NCI-H510A treated with DMSO at 0.1 percent for 48 hours (cell line): Measurements from ENCODE around the gene FHOD3.
"Not testable (repeated sequence)": the region's sequence is repeated elsewhere in the genome, so short reads cannot be mapped to it uniquely, and the experiment has no call there.

Experiments used
- DNase-seq: peaks from one replicate; lab custom pipeline; 2025; lab: John Stamatoyannopoulos, UW

FHOD3 gene

DNA sequence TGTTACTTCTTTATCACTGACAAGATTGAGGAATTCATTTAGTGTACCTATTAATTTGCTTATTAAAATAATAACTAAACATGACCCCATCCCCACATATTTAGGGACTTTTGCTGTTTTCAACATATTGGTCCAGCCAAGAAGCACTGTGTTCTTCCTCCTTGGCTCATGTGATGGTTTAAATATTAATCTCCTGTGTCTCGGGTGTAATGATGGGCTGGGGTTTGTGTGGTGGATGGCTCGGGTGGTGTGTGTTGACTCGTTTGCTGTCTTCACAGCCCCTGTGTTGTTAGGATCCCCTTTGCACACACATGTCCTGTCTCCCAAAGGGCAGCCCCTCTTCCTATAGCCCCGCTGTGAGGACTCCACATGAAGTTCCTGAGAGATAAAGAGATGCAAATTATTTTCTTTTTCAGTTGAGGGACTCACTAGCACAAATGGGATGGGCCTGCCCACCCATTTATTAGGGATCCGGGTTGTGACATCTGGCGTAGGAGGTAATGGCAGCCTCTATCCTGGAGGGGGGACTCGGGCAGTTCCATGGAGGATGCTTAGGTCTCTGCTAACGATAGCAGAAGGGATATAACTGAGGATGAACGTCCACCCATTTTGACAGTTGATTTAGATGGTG lies 53.4 kb downstream of the FHOD3 start:
- no peak for DNase-seq

DNA sequence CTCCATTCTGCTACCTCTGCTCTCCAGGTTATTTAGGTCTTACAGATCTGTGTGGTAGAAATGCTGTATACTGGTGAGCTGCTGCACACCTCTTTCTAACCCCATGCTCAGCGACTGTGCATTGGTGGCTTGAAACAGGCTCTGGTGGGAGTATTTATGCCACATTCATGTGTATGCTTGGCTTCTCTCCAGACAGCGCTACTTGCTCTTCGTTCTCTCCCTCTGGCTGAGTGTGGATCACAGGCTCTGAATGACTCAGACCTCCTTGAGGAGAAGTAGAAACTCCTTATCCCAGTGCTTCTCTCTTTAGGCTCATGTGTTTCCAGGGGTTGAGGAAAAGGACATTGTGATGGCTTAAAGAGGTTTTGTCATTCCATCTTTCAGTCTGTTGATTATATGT lies 54.9 kb downstream of the FHOD3 start:
- DNase-seq: no peak

DNA sequence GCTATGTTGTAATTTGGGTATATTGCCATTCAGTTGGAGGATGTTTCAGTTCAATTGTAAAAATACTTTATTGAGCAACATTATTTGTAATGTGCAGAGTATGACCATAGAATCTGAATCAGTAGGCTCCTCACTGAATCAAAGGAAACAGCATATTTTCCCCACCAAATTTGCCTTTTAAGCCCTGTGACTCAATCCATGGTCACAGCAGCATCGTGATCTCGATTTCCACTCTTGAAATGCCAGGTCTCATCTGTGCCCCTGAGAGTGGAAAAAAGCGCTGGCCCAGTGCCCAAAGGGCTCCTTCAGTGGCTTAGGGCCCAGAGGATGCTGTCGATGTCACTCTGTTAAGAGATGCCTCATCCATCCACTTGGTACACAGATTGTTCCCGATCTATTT lies 57.5 kb downstream of the FHOD3 start:
- DNase-seq: no peak

DNA sequence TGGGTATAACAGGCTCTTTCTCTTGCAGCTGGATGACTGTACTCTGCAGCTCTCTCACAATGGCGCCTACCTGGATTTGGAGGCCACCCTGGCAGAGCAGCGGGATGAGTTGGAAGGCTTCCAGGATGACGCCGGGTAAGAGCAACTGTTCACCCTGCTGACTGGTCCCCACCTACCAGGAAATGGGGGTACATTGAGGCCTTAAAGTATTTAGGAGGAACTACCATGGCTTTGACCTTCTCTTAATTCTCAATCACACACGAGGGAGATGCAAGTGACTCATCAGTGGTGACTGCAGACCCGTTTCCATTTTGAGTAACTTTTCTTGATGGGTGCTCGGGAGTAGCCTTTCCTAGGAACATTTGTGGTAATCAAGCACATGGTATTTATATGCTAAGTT lies 58.0 kb downstream of the FHOD3 start:
- no peak for DNase-seq

DNA sequence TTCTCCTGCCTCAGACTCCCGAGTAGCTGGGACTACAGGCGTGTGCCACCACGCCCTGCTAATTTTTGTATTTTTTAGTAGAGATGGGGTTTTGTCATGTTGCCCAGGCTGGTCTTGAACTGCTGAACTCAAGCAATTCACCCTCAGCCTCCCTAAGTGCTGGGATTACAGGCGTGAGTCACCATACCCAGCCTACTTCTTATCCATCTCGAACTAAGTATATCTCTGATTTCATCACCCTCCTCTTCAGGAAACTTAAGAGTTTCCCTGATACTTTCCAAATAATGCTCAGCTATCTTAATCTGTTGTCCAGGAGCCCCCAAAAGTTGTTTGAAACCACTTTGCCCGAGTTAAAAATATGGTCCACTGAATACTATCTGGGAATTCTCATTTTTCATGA lies 59.2 kb downstream of the FHOD3 start:
- DNase-seq: not testable (repeated sequence)

DNA sequence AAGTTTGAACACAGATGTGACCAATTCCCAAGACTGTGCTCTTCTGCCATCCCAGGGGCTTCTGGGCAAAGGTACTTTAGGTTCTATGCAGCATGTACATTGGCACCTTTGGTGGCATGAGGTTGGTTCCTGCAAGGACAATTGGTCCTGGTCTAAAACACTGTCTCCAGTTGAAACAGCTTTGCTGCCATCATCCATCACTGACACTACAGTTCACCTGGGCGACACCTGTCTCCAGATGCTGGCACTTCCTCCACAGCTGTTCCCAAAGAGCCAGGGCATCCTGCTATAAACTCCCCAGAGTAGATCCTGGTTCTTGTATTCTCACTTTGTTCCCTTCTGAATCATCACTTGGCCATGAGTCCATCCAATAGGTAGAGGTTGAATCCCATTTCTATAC lies 60.6 kb downstream of the FHOD3 start:
- no peak for DNase-seq

DNA sequence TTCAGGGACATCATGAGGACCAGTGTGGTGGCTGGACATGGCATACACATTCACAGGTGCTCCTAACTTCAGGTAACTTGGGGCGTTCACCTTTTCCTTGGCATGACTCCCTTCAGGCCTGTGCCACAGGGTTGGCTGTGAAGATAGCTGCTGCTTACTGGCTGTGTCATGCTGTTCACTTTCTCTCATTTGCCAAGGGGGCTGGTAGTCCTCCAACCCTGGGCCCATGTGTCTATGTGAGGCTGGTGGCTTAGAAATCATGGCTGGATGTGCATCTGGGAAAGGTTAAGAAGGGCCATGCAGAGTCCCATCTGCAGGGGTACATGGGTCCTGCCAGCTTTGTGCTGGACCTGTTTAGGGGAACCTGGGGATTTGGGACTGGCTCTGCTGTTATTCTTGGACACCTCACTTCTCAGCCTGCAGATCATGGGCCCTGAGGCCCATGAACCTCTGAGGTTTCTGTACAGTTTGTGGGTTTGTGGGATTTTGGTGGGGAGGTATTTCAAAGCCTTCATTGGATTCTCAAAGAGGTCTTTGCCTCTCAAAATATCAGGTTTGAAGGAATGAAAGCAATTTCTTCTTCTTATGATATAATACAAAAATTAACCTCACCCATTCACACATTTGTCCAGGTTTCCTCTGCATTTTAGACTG lies 62.9 kb downstream of the FHOD3 start:
- DNase-seq: no peak

DNA sequence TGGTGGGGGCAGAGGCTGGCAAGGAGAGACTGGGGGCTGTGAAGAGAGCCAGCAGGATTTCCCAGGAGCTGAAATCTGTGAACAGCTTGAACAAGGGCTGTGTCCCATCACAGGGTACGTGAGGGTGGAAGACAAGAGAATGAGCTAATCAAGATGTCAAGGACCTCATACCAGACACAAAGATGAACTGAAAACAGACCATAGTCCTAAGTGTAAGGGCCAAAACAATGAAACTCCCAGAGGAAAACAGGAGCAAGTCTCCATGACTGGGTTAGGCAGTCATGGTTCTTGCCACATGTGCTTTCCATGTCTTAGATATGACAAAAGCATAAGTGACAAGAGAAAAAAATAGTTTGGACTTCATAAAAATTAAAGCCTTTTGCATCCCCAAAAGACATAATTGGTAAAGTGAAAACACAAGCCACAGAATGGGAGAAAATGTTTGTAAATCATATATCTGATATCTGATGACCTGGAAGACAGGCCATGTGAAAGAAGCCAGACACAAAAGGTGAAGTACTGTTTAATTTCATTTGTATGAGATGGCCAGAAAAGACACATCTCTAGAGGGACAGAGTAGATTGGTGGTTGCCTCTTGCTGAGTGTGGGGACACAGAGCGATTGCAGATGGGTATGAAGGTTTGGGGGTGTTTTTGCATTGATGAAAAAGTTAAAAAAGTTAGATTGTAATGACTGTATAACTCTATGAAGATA lies 67.6 kb downstream of the FHOD3 start:
- no peak for DNase-seq

DNA sequence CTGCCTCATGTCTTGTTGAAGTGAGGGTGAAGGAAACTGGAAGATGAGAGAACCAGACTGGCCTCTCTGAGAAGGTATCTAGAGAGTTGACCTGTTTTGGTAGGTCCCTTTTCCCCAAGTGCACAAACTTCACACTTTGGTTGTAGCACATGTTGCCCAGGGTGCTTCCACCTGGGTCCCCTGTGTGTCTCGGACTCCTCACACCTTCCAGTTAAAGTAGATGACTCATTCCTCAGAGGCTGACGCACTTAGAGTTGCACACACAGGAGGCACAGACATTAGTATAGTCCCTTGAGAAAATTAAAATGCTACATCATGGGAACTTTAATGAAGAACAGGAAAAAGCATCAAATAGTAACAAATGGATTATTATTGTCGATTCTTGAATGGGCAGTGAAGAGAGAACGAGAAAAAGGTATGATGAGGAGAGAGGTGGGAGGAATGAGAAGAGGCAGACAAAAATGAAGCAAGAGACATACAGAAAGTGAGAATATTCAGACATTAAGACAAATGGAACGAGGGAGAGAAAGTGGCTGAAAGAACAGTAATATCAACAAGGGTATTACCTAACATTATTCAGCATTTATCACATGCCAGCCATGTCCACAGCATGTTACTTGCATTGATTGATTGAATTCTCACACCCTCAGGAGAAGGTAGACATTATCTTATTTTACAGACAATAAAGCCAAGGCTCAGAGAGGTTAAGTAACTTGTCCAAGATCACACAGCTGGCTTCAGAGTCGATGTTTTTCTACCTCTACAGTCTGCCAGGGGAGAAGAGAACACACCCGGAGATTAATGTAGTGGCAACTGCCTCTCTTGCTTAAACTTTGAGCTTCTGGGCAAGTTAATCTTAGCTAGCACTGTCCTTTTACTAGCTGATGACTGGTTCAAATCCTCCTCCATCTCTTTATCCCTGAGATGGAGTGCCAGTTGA lies 68.6 kb downstream of the FHOD3 start:
- no peak for DNase-seq

DNA sequence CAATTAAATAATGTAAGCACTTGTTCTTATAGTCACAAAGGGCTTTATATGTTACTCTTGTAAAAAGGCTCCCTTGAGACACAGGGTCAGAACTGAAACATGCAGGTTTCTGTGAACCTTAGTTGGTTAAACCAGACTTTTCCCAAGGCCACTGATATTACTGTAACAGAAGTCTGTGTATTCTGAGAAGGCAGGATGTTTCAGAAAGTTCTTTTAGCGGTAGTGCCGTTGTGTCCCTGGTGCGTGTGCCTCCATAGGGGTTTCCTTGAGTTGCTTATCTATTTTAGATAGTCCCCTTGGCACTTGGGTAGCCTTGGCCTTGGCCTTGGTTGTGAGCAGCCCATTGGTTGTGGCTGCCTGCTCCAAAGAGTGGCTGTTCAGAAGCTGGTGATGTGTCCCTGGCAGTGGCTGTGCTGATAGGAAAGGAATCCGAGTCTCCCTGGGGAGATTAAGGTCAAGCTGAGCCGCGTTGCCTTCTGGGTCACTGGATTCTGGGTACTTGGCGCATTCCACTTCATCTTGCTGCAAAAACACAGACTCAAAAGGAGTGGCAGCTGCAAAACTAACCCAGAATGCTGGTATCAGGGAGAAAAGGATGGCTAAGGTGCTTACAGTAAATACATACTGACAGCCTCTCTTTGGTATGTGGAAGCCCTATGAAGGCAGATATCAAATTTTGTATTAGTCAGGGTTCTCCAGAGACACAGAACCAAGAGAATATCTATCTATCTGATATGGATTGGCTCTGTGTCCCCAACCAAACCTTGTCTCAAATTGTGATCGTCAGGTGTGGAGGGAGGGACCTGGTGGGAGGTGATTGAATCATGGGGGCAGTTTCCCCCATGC lies 69.7 kb downstream of the FHOD3 start:
- DNase-seq: no peak

DNA sequence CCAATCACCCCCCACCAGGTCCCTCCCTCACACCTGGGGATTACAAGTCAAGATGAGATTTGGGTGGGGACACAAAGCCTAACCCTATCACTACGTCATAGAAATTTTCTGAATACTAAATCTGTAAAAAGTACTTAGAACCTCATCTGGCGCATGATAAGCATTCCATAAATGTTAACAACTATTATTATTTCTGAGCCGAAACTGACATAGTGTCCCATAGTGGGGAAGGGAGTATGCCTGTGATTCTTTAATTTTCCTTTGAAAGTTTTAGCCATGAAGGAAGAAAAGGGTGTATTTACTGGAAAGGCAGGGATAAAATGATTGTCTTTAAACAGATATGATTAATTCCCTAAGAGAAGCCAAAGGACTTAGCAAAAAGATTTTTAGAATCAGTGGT lies 71.4 kb downstream of the FHOD3 start:
- no peak for DNase-seq

DNA sequence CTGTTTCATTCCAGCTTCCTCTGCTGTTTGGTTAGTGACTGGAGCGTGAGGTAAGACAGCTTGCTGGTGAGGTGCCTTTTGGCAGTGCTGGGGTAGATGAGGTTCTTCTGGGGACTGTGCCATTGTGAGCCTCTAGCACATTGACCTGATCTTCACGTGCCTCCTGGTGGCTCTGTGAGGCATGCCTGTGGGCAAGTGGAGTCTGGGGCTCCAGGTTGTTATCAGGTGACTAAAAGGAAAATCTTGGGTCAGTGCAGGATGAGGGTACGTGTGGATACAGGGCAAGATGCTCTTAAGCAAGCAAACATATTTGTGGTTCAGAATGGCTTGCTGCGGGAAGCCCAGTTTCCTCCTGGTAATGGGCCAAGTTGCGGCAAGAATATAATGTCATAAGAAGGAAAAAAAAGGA lies 75.4 kb downstream of the FHOD3 start:
- DNase-seq: no peak

DNA sequence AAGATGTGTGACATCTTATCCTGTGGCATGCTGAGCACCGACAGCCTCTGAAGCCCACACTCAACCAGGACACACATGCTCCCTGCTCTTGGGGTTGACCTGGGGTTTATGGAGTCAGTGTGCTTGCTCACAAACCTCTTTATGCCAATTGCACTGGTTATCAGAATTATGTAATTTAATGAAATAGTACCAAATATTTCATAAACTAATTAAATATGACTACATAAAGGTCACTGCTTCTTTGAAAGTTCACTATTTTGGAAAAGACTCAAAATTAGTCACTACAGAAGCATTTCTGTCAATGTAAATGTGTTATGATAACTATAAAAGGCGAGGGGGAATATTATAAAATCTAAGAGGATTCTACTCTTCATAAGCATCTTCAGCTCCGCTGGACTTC lies 76.7 kb downstream of the FHOD3 start:
- no peak for DNase-seq

DNA sequence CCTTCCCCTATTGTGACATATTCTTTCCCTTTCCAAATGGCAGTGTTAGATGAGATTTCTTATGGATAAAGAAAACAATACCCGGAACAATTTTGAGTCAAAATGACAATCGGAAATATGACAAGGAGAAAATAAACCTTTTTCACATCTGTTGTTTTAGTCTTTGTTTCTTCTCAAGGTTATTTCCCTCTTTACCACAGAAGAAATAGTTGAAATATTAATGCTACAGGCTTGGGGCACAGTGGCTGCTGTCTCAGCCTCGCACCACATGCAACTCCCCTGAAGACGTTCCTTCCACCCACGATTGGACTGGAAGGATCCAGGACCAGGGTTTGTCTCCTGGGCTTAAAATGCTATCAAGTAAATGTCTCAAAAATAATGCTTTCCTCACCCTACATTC lies 77.6 kb downstream of the FHOD3 start:
- DNase-seq: no peak

DNA sequence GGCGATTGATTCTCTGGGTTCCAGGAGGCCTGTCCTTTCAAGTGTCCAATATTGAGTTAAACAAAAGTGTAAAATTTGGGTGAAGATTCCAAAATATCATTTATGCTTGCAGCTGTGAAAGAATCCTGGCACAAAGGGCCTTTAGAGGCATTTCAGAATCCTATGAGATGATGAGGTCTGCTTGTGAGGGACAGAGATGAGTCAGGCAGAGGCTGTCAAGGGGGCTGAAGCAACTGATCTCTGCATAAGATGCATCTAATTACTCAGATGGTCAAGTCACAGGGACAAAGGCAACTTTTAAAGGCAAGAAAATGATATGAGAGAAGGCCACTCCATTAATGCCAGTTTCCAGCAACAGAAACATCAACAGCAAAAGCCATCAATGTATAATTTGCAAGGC lies 78.8 kb downstream of the FHOD3 start:
- no peak for DNase-seq

DNA sequence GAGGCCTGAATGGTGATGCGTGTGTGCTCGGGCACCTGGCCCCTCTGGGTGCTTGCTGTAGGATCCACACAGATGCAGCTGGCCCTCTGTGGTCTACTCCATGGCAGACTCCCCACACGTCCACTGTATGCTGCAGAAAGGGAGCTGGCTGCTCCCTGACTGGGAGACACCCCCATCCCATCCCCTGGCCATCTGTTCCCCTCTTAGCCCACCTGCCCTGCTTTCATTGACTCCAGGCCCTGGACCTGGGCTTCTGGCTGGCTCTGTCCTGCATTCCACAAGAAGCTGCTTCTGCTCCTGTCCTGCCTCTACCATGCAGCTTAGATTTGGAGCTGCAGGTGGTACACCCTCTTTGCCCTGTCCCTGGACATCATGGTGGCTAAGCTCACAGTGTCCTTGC lies 80.1 kb downstream of the FHOD3 start:
- DNase-seq: no peak

DNA sequence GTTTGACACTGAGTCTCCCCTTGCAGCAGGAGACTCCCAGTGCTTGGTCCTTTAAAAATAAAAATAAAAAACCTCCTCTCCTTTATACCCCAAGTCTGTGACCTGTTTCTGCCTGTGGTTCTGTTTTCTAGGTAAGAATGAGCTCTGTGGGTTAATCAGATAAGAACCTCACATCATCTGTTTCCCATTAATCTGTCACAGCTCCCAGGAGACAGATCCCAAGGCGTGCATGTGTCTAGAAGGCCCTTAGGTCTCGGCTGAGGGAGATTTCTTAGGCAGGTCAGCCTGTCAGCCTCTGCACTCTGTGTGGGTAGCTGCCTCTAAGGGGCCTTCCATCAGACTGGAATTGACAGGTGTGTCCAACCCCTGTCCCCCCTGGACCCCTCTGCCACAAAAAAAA lies 80.7 kb downstream of the FHOD3 start:
- DNase-seq: no peak

DNA sequence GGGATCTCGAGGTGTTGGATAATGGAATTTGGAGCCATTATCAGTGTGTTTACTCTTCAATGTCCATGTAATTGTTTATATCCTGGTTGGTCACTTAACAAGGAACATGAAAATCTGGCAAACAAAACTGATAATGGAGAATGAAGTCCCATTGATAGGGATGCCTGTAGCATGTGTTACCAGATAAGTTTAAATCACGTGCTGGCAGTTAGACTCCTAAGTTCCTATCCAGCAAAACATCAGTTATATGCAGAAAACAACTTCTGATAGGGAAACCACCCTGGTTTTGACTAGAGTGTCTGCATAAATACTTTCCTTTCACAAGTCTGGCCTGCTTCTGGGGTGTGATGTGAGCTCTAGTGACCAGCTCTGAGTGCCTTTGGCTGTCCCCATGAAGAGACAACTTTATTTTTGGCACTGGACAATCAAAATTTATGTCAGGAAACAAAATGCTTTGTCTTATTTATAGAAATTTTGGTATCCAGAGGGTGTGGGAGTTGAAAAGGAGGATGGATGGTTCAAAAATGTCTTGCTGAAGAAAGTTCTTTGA lies 82.0 kb downstream of the FHOD3 start:
- DNase-seq: no peak

DNA sequence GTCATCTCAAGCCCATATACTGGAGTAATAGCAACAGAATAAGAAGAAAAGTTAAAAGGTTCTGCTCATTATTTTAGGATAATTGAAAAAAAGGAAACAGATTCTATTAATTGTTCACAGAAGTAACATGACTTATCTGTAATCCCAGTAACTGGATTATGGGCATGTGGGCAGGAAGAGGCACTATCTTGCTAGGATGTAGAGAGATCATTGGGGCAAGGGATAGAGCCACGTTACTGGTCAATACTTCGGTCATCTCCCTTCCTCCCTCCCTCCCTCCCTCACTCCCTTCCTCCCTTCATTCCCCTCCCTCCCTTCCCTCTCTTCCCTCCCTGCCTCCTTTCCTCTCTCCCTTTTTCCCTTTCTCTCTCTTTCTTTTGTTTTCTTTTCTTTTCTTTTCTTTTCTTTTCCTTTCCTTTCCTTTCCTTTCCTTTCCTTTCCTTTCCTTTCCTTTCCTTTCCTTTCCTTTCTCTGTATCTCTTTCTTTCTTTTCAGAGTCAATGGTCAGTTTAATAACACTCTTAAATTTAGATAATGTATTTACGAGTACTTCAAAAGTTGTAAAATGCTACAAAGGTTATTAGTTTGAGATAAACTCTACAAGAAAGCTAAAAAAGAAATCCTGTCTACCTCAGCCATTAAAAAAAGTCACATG lies 82.8 kb downstream of the FHOD3 start:
- no peak for DNase-seq

DNA sequence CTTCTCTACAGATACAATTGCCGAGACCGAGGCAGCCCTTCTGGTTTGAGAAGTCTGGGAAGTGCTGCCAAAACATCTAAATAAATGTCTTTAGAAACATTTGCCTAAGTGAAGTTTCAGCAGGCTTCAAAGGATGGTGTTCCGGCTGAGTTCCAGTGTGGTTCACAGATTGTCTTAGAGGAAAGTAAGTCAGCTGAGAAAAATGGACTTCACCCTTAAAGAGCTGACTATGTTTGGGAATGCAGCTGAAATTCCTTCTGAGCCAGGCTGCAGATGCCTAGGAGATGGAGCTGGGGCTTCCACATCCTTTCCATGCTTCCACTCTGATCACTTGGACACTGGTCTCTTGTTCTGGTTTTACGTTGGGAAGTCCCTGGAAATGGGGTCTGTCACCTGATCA lies 83.6 kb downstream of the FHOD3 start:
- no peak for DNase-seq

DNA sequence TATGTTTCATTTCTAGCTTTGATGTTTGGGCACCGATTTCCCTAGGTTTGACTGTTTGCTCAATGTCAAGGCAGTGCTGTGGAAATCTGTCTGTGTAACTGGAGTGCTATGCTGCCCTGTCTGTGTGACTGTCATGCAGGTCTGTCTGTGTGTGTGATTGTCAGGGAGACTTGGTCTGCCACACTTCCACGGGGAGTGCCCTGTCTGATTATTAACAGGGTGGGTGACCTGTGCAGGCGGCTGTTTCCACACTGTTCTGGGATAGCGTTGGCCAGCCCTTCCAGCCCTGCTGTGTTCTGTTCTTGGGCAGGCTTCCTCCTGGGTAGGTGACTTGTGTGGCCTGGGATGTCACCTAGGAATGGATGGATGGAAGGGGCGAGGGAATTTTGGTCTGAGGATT lies 85.3 kb downstream of the FHOD3 start:
- no peak for DNase-seq
